OCI-LY3 (cell line): ENCODE data around the gene ANKIB1.

ENCODE experiments used
- EZH2phosphoT487 ChIP-seq: fragments of 200-600 bp; shearing (Covaris generic); IDR thresholded peaks from 2 replicates; pipeline ENCODE4 v1.6.1; 2018; ENCODE audit warnings: antibody characterized with exemption, mixed run types, low read depth
- TF ChIP-seq, protein P1 (sequence below): fragments of 200-600, 300-600 bp; sonication (generic); IDR thresholded peaks from 2 replicates; pipeline ENCODE4 v1.5.1; 2014; ENCODE audit warnings: antibody characterized with exemption, low read length, low read depth

GRCh38 chr7:92340016-92340415, 94.2 kb downstream of the ANKIB1 start:
- TF ChIP-seq, protein P1, sequence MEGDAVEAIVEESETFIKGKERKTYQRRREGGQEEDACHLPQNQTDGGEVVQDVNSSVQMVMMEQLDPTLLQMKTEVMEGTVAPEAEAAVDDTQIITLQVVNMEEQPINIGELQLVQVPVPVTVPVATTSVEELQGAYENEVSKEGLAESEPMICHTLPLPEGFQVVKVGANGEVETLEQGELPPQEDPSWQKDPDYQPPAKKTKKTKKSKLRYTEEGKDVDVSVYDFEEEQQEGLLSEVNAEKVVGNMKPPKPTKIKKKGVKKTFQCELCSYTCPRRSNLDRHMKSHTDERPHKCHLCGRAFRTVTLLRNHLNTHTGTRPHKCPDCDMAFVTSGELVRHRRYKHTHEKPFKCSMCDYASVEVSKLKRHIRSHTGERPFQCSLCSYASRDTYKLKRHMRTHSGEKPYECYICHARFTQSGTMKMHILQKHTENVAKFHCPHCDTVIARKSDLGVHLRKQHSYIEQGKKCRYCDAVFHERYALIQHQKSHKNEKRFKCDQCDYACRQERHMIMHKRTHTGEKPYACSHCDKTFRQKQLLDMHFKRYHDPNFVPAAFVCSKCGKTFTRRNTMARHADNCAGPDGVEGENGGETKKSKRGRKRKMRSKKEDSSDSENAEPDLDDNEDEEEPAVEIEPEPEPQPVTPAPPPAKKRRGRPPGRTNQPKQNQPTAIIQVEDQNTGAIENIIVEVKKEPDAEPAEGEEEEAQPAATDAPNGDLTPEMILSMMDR = no peak
- TF ChIP-seq EZH2phosphoT487 = no peak
